Trophoblast cell (in vitro differentiated cells and primary cell): ENCODE results near the gene TAF4.

ENCODE experiments used
- DNase-seq, 2 donors: peaks; one replicate each; pipeline ENCODE4 v3.0.0-alpha.2; 2016
- H2AFZ ChIP-seq: 2 replicates; pipeline ENCODE4 v1.6.1; 2013; ENCODE audit warnings: low read length, moderate library complexity, mild to moderate bottlenecking; ENCODE audit not compliant: insufficient read depth, poor library complexity
- H2AK5ac ChIP-seq: 2 replicates; pipeline ENCODE4 v1.6.1; 2013; ENCODE audit warnings: mild to moderate bottlenecking, low read length
- H2BK120ac ChIP-seq: 2 replicates; pipeline ENCODE4 v1.6.1; 2013; ENCODE audit warnings: low read length, mild to moderate bottlenecking, moderate library complexity; ENCODE audit not compliant: insufficient read depth, poor library complexity
- H2BK12ac ChIP-seq: 2 replicates; pipeline ENCODE4 v1.6.1; 2013; ENCODE audit warnings: mild to moderate bottlenecking, low read length, moderate library complexity
- H2BK5ac ChIP-seq: 2 replicates; pipeline ENCODE4 v1.6.1; 2013; ENCODE audit warnings: low read length, low read depth, moderate library complexity, mild to moderate bottlenecking; ENCODE audit not compliant: poor library complexity
- H3K14ac ChIP-seq: 2 replicates; pipeline ENCODE4 v1.6.1; 2013; ENCODE audit warnings: mild to moderate bottlenecking, low read length
- H3K18ac ChIP-seq: 2 replicates; pipeline ENCODE4 v1.6.1; 2013; ENCODE audit warnings: mild to moderate bottlenecking, low read length
- H3K23ac ChIP-seq: 2 replicates; pipeline ENCODE4 v1.6.1; 2013; ENCODE audit warnings: low read length
- H3K27ac ChIP-seq: 2 replicates; pipeline ENCODE4 v1.5.1; 2013; ENCODE audit warnings: low read depth, mild to moderate bottlenecking, inconsistent platforms, low read length, moderate library complexity
- H3K27me3 ChIP-seq: 2 replicates; pipeline ENCODE4 v1.6.1; 2013; ENCODE audit warnings: inconsistent platforms, mild to moderate bottlenecking, low read length, moderate library complexity; ENCODE audit not compliant: insufficient read depth
- H3K36me3 ChIP-seq, 2 experiments: 1 replicate in 1 of 2; 2 replicates in 1 of 2; pipeline ENCODE4 v1.6.1; 2013; ENCODE audit warnings: low read length in 2 of 2, mild to moderate bottlenecking in 2 of 2, moderate library complexity in 1 of 2; ENCODE audit not compliant: insufficient read depth in 2 of 2, control insufficient read depth in 1 of 2
- H3K4ac ChIP-seq: 2 replicates; pipeline ENCODE4 v1.6.1; 2013; ENCODE audit warnings: low read depth, mild to moderate bottlenecking, low read length, moderate library complexity
- H3K4me1 ChIP-seq, 2 experiments: 1 replicate in 1 of 2; 2 replicates in 1 of 2; pipeline ENCODE4 v1.6.1; 2013; ENCODE audit warnings: low read length in 2 of 2, mild to moderate bottlenecking in 2 of 2, moderate library complexity in 1 of 2; ENCODE audit not compliant: insufficient read depth in 2 of 2, control insufficient read depth in 1 of 2
- H3K4me2 ChIP-seq: 2 replicates; pipeline ENCODE4 v1.6.1; 2013; ENCODE audit warnings: inconsistent platforms, mild to moderate bottlenecking, low read length, moderate library complexity
- H3K4me3 ChIP-seq: 2 replicates; pipeline ENCODE4 v1.5.1; 2013; ENCODE audit warnings: mild to moderate bottlenecking, low read depth, low read length, inconsistent platforms
- H3K79me1 ChIP-seq: one replicate; pipeline ENCODE4 v1.6.1; 2013; ENCODE audit warnings: low read length
- H3K79me2 ChIP-seq: 2 replicates; pipeline ENCODE4 v1.6.1; 2013; ENCODE audit warnings: low read length, mild to moderate bottlenecking; ENCODE audit not compliant: control insufficient read depth, insufficient read depth, poor library complexity
- H3K9ac ChIP-seq: 2 replicates; pipeline ENCODE4 v1.6.1; 2013; ENCODE audit warnings: mild to moderate bottlenecking, low read length
- H3K9me3 ChIP-seq: 2 replicates; pipeline ENCODE4 v1.6.1; 2013; ENCODE audit warnings: low read depth, mild to moderate bottlenecking, control low read depth, inconsistent platforms, low read length; ENCODE audit not compliant: insufficient read depth
- H4K12ac ChIP-seq: 2 replicates; pipeline ENCODE4 v1.6.1; 2013; ENCODE audit warnings: low read depth, mild to moderate bottlenecking, low read length, moderate library complexity
- H4K8ac ChIP-seq: 2 replicates; pipeline ENCODE4 v1.6.1; 2013; ENCODE audit warnings: low read depth, mild to moderate bottlenecking, low read length, moderate library complexity
- H4K91ac ChIP-seq: one replicate; pipeline ENCODE4 v1.6.1; 2013; ENCODE audit warnings: low read depth, mild to moderate bottlenecking, low read length, moderate library complexity
- WGBS: extraction: QIAGEN DNeasy Blood & Tissue Kit; methylation state at CpG from one replicate; pipeline ENCODE4 v1.1.7; 2013; ENCODE audit warnings: missing lambda C conversion rate; ENCODE audit not compliant: insufficient read length, insufficient coverage; ENCODE audit errors: extremely low coverage; 5-methylcytosine and 5-hydroxymethylcytosine counted together

TAF4 gene

DNA sequence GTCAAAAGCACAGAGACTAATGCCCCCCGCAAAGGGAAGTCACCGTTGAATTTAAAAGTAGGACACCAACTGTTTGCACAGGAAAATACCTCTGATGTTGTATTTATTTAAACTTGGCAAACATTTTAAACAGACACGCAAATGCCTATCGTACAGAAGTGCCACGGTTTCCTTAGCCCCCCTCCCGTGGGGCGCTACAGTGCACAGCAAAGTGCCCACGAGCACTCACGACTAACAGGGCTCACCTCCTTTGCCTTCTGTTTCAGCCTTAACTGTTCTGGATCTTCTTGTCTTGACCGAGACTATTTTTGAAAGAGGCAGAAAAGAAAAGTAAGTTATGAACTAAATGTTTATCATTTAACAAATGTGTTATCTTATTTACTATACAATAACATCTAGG is 67.8 kb downstream of the TAF4 start:
- Histone ChIP-seq H2AFZ (no peak overlapping the region), H3K36me3 (peaks cover 67 to 71% of the 10 kb centered on the region in 2 experiments), H4K91ac (no peak overlapping the region), H2BK120ac (no peak overlapping the region), H2AK5ac (no peak overlapping the region), H3K4me1 (no peaks in the 10 kb centered on the region), H4K8ac (no peak overlapping the region), H3K4ac (no peak overlapping the region), H3K27ac (no peak overlapping the region), H3K18ac (no peak overlapping the region), H3K14ac (no peak overlapping the region), H4K12ac (no peak overlapping the region), H3K4me3 (no peak overlapping the region), H2BK12ac (no peak overlapping the region), H2BK5ac (no peak overlapping the region), H3K79me2 (no peaks in the 10 kb centered on the region), H3K9me3 (peaks cover 6% of the 10 kb centered on the region), H3K4me2 (no peak overlapping the region), H3K27me3 (no peaks in the 10 kb centered on the region), H3K9ac (no peak overlapping the region), H3K79me1 (no peaks in the 10 kb centered on the region), H3K23ac (no peak overlapping the region)
- DNase-seq = no peak
- WGBS = no CpG with 5 or more reads among the region's 10 CpGs

DNA sequence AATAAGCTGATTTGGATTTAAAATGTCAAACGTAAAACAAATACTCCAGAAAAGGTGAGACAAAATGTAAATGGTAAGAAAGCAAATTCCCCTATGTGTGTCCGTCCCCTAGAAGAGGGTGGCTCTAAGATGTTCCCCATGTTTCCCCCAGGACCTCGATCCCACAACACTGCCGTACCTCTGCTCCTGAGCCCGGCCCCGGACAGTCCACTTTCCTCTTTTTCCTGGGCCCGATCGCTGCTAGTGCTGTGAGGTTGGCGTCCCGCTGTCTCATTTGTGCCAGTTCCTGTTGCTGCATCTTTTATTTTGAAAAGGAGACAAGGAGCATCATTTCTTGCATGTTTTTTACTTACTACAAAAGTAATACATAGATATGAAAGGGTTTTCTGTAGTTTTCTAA is 68.3 kb downstream of the TAF4 start:
- Histone ChIP-seq H3K4me2 (no peak overlapping the region), H3K79me1 (no peaks in the 10 kb centered on the region), H2AFZ (no peak overlapping the region)

DNA sequence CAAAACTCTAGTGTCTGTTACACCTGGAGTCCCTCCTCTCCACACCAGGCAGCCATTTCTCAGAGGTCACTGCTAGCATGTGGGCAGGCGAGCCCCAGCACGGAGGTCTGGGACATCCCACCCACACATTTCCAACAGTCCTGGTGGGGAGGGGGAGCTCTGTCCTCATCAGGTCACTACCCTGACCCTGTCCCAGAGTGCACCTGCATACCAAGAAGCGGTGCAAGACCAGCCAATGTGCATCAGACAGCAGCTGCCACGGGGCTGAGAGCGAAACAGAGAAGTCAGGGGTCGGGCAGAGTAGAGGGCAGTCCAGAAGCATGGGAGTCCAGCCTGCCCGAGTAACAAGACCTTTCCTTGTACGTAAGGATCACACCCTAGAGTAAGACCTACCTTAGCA is 71.1 kb downstream of the TAF4 start:
- Histone ChIP-seq H2AFZ (no peak overlapping the region), H4K12ac (no peak overlapping the region), H2BK120ac (no peak overlapping the region), H3K4ac (no peak overlapping the region), H3K14ac (no peak overlapping the region), H3K4me2 (no peak overlapping the region), H3K23ac (no peak overlapping the region), H3K9me3 (peaks cover 10% of the 10 kb centered on the region), H4K91ac (no peak overlapping the region), H3K9ac (no peak overlapping the region), H3K18ac (no peak overlapping the region), H3K79me1 (no peaks in the 10 kb centered on the region), H2BK12ac (no peak overlapping the region), H3K27me3 (no peaks in the 10 kb centered on the region), H3K36me3 (peaks cover 54 to 68% of the 10 kb centered on the region in 2 experiments), H2BK5ac (no peak overlapping the region), H3K79me2 (no peaks in the 10 kb centered on the region), H3K27ac (no peak overlapping the region), H3K4me3 (no peak overlapping the region), H2AK5ac (no peak overlapping the region), H4K8ac (no peak overlapping the region), H3K4me1 (no peaks in the 10 kb centered on the region)
- no CpG with 5 or more reads among the region's 8 CpGs for WGBS
- DNase-seq = no peak

More for the DNA sequence above, 68.3 kb downstream of the TAF4 start:
- Histone ChIP-seq H2BK5ac (no peak overlapping the region), H3K23ac (no peak overlapping the region), H3K18ac (no peak overlapping the region), H3K4me3 (no peak overlapping the region), H3K4me1 (no peaks in the 10 kb centered on the region), H3K79me2 (no peaks in the 10 kb centered on the region), H2BK12ac (no peak overlapping the region), H4K8ac (no peak overlapping the region), H4K12ac (no peak overlapping the region), H3K9ac (no peak overlapping the region), H3K4ac (no peak overlapping the region), H3K27me3 (no peaks in the 10 kb centered on the region), H3K36me3 (peaks cover 67 to 72% of the 10 kb centered on the region in 2 experiments), H2AK5ac (no peak overlapping the region), H4K91ac (no peak overlapping the region), H3K14ac (no peak overlapping the region), H3K9me3 (peaks cover 6% of the 10 kb centered on the region), H2BK120ac (no peak overlapping the region), H3K27ac (no peak overlapping the region)
- WGBS = no CpG with 5 or more reads among the region's 10 CpGs
- DNase-seq = no peak

DNA sequence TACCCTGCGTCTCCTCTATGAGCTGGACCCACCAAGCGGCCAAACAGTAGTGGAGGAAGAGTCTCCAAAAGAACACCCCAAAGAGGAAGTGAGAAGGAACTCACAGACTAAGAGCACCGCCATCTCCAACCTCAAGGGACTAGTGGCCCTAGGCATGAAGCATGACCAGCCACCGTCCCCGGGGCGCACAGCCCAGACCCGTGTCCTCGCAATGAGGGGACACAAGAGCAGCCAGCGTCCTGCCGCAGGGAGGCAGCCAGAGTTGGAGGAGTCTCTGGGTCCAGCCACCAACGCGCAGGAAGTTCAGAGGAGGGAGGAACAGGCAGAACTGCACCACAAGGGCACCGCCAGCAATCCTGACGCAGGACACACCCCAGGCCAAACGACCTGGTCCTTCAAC is 72.6 kb downstream of the TAF4 start:
- Histone ChIP-seq H2BK120ac (no peak overlapping the region), H3K27me3 (no peaks in the 10 kb centered on the region), H4K12ac (no peak overlapping the region), H4K91ac (no peak overlapping the region), H3K9me3 (peaks cover 10% of the 10 kb centered on the region), H3K79me2 (no peaks in the 10 kb centered on the region), H3K14ac (no peak overlapping the region), H3K4ac (no peak overlapping the region), H3K23ac (no peak overlapping the region), H2BK5ac (no peak overlapping the region), H3K4me2 (no peak overlapping the region), H2AFZ (no peak overlapping the region), H3K36me3 (peaks cover 48 to 63% of the 10 kb centered on the region in 2 experiments), H4K8ac (no peak overlapping the region), H2AK5ac (no peak overlapping the region), H3K4me1 (no peaks in the 10 kb centered on the region), H3K4me3 (no peak overlapping the region), H3K27ac (no peak overlapping the region), H3K18ac (no peak overlapping the region), H3K9ac (no peak overlapping the region), H3K79me1 (no peaks in the 10 kb centered on the region), H2BK12ac (no peak overlapping the region)
- WGBS = no CpG with 5 or more reads among the region's 15 CpGs
- DNase-seq = no peak
